GM23248 (cell line): ENCODE measurements around the gene GRK2. TPM values are rescaled to one million over a fixed set of nuclear protein-coding genes. Genes with fewer than 3 reads are reported as not detected.
"Not testable (repeated sequence)": the region's sequence is repeated elsewhere in the genome, so short reads cannot be mapped to it uniquely, and the experiment has no call there.

Source experiments
- DNase-seq: peaks from one replicate; pipeline ENCODE4 v3.0.0-alpha.2; 2015
- H2AFZ ChIP-seq: fragments of 200-600 bp; sonication (generic); 2 replicates; pipeline ENCODE4 v1.6.1; 2016; ENCODE audit warnings: antibody characterized with exemption
- H3F3A ChIP-seq: fragments of 200-600 bp; sonication (generic); 2 replicates; pipeline ENCODE4 v1.6.1; 2016; ENCODE audit warnings: mild to moderate bottlenecking, antibody characterized with exemption, mixed run types; ENCODE audit not compliant: insufficient read depth
- H3K27ac ChIP-seq: fragments of 200-600 bp; sonication (generic); 2 replicates; pipeline ENCODE4 v1.5.1; 2016; ENCODE audit warnings: mild to moderate bottlenecking
- H3K27me3 ChIP-seq: fragments of 200-600 bp; sonication (generic); replicated peaks from 2 replicates; pipeline ENCODE4 v1.6.1; 2016; ENCODE audit warnings: mild to moderate bottlenecking; ENCODE audit not compliant: insufficient read depth
- H3K36me3 ChIP-seq: fragments of 200-600 bp; sonication (generic); 2 replicates; pipeline ENCODE4 v1.6.1; 2016; ENCODE audit warnings: low read depth, mild to moderate bottlenecking
- H3K4me1 ChIP-seq: fragments of 200-600 bp; sonication (generic); 2 replicates; pipeline ENCODE4 v1.6.1; 2016; ENCODE audit warnings: mild to moderate bottlenecking; ENCODE audit not compliant: insufficient read depth
- H3K4me2 ChIP-seq: fragments of 200-600 bp; sonication (generic); one replicate; pipeline ENCODE4 v1.6.1; 2016; ENCODE audit warnings: mild to moderate bottlenecking; ENCODE audit not compliant: unreplicated experiment
- H3K4me3 ChIP-seq: fragments of 200-600 bp; sonication (generic); 2 replicates; pipeline ENCODE4 v1.5.1; 2016; ENCODE audit warnings: mild to moderate bottlenecking
- H3K79me2 ChIP-seq: fragments of 200-600 bp; sonication (generic); 2 replicates; pipeline ENCODE4 v1.6.1; 2016; ENCODE audit warnings: mild to moderate bottlenecking; ENCODE audit not compliant: insufficient read depth
- H3K9ac ChIP-seq: fragments of 200-600 bp; sonication (generic); 2 replicates; pipeline ENCODE4 v1.6.1; 2016; ENCODE audit warnings: mild to moderate bottlenecking
- H3K9me2 ChIP-seq: fragments of 200-600 bp; sonication (generic); 2 replicates; pipeline ENCODE4 v1.6.1; 2016; ENCODE audit warnings: mixed run types, mild to moderate bottlenecking, moderate library complexity; ENCODE audit not compliant: insufficient read depth
- H3K9me3 ChIP-seq: fragments of 200-600 bp; sonication (generic); one replicate; pipeline ENCODE4 v1.6.1; 2017; ENCODE audit warnings: low read depth
- H4K20me1 ChIP-seq: fragments of 200-600 bp; sonication (generic); 2 replicates; pipeline ENCODE4 v1.6.0; 2016; ENCODE audit not compliant: insufficient read depth
- EZH2 ChIP-seq: fragments of 200-600 bp; sonication (generic); IDR thresholded peaks from 2 replicates; pipeline ENCODE4 v1.6.1; 2018; ENCODE audit warnings: antibody characterized with exemption, mild to moderate bottlenecking; ENCODE audit not compliant: insufficient read depth, poor library complexity, severe bottlenecking
- EZH2phosphoT487 ChIP-seq: fragments of 200-600 bp; sonication (generic); IDR thresholded peaks from 2 replicates; pipeline ENCODE4 v1.6.1; 2018; ENCODE audit warnings: antibody characterized with exemption, moderate library complexity, mild to moderate bottlenecking, low read depth; ENCODE audit not compliant: insufficient read depth
- WGBS, 2 experiments: methylation state at CpG; one replicate each; pipeline ENCODE4 v1.1.6; 2015 to 2017; ENCODE audit warnings: low lambda C conversion rate in 2 of 2, low coverage in 1 of 2; ENCODE audit errors: missing lambda C conversion rate in 2 of 2; 5-methylcytosine and 5-hydroxymethylcytosine counted together
- in situ Hi-C: fragments of 300-500 bp; cut with MboI; formaldehyde crosslinking; loops from 2 replicates; pipeline ENCODE4 v1.15.0; 2020
- polyA plus RNA-seq: library from polyadenylated mRNA; unstranded; fragments of >200 nt; fragmentation: Nextera tagmentation; extraction: Ambion mirVana; gene quantifications from 2 replicates; pipeline ENCODE4 v1.2.1, GENCODE V29; 2016
- total RNA-seq: library from RNA; depleted of rRNA; stranded (reverse); fragments of >200 nt; shearing (Covaris generic); gene quantifications from 2 replicates; pipeline ENCODE4 v1.2.3, GENCODE V29; 2014

The GRK2 gene
- total and polyA plus RNA-seq, 2 experiments from 2014 or later: 7.8 to 43.0 TPM

DNA sequence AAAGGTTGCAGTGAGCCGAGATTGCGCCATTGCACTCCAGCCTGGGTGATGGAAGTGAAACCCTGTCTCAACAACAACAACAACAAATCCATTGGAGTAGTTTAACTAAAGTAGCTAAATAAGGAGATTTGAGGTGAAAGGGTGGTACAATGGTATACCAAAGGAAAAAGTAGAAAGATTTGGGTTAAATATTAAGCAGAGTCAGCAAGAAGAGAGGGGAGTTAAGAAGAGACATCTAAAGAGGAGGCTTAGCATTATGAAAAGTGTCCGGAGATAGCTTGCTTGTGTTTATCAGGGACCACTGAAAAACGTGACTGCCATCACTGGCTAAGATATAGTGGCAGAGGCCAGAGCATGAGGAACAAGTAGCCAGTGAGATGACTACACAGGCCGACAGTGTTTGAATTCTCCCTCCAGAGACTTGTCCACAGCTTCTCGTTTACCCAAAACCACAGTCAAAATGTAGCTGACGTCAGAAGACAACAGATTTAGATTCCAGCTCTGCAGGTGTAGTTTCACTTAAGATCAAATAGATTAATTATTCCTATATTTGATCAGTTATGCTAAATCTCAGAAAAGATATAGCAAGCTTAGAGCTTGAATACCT, 32.6 kb upstream of the GRK2 start:
- Histone ChIP-seq H3K27ac (no peak overlapping the region), H3K36me3 (peaks cover 44% of the 10 kb centered on the region; the same call in 1 of the 2 replicates), H3K4me1 (peaks cover 4% of the 10 kb centered on the region), H3F3A (peaks cover 28% of the 10 kb centered on the region; the same call in 1 of the 2 replicates), H2AFZ (no peak overlapping the region), H3K79me2 (peaks cover 78% of the 10 kb centered on the region), H3K4me2 (no peak overlapping the region), H3K4me3 (no peak overlapping the region), H3K27me3 (no peaks in the 10 kb centered on the region), H3K9ac (no peak overlapping the region), H3K9me3 (no peaks in the 10 kb centered on the region), H4K20me1 (no peaks in the 10 kb centered on the region), H3K9me2 (no peaks in the 10 kb centered on the region)
- 83 to 84% methylated on average over 7 of the region's 7 CpGs for WGBS, 2 experiments
- in situ Hi-C loops: no loop called here
- DNase-seq: no peak
- no peak for TF ChIP-seq EZH2phosphoT487
- TF ChIP-seq EZH2: no peak

DNA sequence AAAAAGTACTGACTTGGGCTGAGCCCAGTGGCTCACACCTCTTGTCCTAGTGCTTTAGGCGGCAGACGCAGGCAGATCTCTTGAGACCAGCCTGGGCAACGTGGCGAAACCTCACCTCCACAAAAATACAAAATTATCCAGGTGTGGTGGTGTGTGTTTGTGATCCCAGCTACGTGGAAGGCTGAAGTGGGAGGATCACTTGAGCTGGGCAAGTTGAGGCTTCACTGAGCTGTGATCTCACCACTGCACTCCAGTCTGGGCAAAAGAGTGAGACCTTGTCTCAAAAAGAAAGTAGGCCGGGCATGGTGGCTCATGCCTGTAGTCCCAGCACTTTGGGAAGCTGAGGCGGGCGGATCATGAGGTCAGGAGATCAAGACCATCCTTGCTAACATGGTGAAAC, 31.7 kb upstream of the GRK2 start:
- H3K27ac ChIP-seq, H2AFZ ChIP-seq, DNase-seq, H3K27me3 ChIP-seq, H3K9me3 ChIP-seq, H3K9ac ChIP-seq, H3K4me3 ChIP-seq, in situ Hi-C loops, H4K20me1 ChIP-seq, H3K4me2 ChIP-seq, H3K9me2 ChIP-seq: not testable (repeated sequence)
- H3K79me2 ChIP-seq: peaks cover 78% of the 10 kb centered on the region
- peaks cover 35% of the 10 kb centered on the region; the same call in 1 of the 2 replicates for H3K36me3 ChIP-seq
- H3F3A ChIP-seq: peaks cover 29% of the 10 kb centered on the region; the same call in 1 of the 2 replicates
- peaks cover 13% of the 10 kb centered on the region for H3K4me1 ChIP-seq
- 94 to 96% methylated on average over 8 of the region's 8 CpGs for WGBS, 2 experiments

DNA sequence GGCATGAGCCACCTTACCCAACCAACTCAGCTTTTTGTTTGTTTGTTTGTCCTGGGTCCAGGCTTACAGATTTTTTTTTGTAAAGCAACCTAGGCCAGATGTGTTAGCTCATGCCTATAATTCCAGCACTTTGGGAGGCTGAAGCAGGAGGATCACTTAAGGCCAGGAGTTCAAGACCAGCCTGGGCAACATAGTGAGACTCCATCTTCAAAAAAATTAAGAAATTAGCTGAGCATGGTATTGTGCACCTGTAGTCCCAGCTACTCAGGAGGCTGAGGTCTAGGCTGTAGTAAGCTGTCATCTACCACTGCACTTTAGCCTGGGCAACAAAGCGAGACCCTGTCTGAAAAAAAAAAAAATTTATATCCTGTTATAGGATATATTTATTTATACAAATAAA, 28.7 kb upstream of the GRK2 start:
- Histone ChIP-seq H2AFZ (no peak overlapping the region), H3K9me3 (no peaks in the 10 kb centered on the region), H3K4me1 (peaks cover 26% of the 10 kb centered on the region), H3K27ac (no peak overlapping the region), H3K9me2 (no peaks in the 10 kb centered on the region), H3K27me3 (no peaks in the 10 kb centered on the region), H3K9ac (no peak overlapping the region), H3K4me2 (no peak overlapping the region), H3K36me3 (peaks cover 11% of the 10 kb centered on the region; the same call in 1 of the 2 replicates), H3K79me2 (peaks cover 85% of the 10 kb centered on the region), H3F3A (peaks cover 52% of the 10 kb centered on the region), H3K4me3 (no peak overlapping the region), H4K20me1 (0 out of 2 replicates have a peak, but pooled peaks cover 2% of the 10 kb centered on the region)
- no peak for TF ChIP-seq EZH2phosphoT487
- TF ChIP-seq EZH2: no peak
- WGBS, 2 experiments: 97 to 100% methylated on average over 1 of the region's 1 CpG
- in situ Hi-C loops: no loop called here
- DNase-seq: no peak

DNA sequence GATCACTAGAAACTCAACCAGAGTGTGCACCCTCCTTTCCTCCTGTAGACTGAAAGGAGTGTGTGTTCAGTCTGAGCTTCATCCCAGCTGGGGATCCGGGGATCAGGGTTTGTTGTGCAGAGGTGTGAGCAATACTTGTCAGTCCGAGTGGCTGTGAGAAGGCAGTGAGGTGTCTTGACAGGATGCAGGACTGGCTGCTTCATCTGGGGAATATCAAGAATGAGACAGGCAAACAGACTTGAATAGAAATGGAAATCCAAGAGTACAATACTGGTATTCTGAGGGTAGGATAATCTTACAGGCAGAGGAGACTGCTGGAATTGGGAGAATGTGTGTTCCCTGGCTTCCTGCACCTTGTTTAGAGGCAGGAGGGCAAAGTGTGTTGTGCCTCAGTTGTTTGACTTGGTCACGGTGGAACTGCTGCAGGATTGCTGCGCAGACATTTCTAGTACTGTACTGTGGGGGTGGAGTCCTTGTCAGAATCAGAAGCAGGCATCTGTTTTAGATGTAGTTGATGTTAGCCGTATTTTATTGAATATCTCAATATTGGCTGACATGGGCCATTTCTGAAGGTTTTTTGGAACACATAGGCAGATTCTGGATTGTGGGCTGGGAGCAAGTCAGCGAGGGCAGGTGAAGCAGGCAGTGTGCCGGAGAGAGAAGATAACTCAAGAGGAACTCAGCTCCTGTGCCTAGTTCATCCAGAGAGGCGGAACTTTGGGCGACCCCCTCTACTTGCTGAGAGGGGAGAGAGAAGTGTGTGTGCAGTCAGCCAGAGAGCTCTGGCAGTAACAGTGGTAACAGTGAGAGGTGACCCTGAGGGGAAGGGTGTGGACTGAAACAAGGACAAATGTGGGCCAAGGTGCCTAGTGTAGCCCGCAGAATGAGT, 27.1 kb upstream of the GRK2 start:
- Histone ChIP-seq H4K20me1 (0 out of 2 replicates have a peak, but pooled peaks cover 5% of the 10 kb centered on the region), H3K27me3 (no peaks in the 10 kb centered on the region), H3K27ac (peak overlapping the region; percentile 78), H2AFZ (no peak overlapping the region), H3K36me3 (peaks cover 11% of the 10 kb centered on the region; the same call in 1 of the 2 replicates), H3K4me1 (peaks cover 29% of the 10 kb centered on the region), H3K9ac (peak overlapping the region; percentile 60), H3K9me3 (no peaks in the 10 kb centered on the region), H3K4me2 (peak overlapping the region; percentile 74), H3K79me2 (peaks cover 87% of the 10 kb centered on the region), H3K9me2 (no peaks in the 10 kb centered on the region), H3F3A (peaks cover 52% of the 10 kb centered on the region), H3K4me3 (peak overlapping the region; percentile 57)
- 8 to 9% methylated on average over 10 of the region's 10 CpGs for WGBS, 2 experiments
- no peak for TF ChIP-seq EZH2
- no peak for TF ChIP-seq EZH2phosphoT487
- DNase-seq: peak; percentile 42
- in situ Hi-C loops: no loop called here
